Endometrial microvascular endothelial cells (primary cell): ENCODE results near the gene CLIC1. TPM values are rescaled to one million over a fixed set of nuclear protein-coding genes. Genes with fewer than 3 reads are reported as not detected.

Experiments
- in situ Hi-C: cut with HindIII; loops from 2 replicates; pipeline ENCODE4 v1.10.0; 2017; ENCODE audit warnings: low sequenced_read_pairs, low pct_unique_long_range_greater_than_20kb; ENCODE audit errors: inconsistent ontology term
- total RNA-seq: library from RNA; depleted of rRNA; stranded (reverse); fragments of >200 nt; gene quantifications from one replicate; pipeline ENCODE4 v1.2.3, GENCODE V29; 2015; ENCODE audit errors: inconsistent ontology term

The CLIC1 gene
- total RNA-seq, 1 donor from 2014 or later = 1,067 TPM

DNA sequence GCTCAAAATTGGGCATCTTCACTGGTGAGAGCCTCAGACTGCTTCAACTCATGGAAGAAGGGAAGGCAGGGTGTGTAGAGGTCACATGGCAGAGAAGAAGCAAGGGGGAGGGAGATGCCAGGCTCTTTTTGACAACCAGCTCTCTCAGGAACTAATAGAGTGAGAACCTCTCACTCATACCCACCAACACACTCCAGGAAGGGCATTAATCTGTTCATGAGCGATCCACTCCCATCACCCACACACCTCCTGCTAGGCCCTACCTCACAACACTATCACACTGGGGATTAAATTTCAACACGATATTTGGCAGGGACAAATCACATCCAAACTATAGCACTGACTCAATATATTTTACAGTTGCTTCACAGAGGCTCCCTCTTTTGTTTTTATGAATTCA is 5.5 kb upstream of the CLIC1 start:
- in situ Hi-C loops = no loop called here

DNA sequence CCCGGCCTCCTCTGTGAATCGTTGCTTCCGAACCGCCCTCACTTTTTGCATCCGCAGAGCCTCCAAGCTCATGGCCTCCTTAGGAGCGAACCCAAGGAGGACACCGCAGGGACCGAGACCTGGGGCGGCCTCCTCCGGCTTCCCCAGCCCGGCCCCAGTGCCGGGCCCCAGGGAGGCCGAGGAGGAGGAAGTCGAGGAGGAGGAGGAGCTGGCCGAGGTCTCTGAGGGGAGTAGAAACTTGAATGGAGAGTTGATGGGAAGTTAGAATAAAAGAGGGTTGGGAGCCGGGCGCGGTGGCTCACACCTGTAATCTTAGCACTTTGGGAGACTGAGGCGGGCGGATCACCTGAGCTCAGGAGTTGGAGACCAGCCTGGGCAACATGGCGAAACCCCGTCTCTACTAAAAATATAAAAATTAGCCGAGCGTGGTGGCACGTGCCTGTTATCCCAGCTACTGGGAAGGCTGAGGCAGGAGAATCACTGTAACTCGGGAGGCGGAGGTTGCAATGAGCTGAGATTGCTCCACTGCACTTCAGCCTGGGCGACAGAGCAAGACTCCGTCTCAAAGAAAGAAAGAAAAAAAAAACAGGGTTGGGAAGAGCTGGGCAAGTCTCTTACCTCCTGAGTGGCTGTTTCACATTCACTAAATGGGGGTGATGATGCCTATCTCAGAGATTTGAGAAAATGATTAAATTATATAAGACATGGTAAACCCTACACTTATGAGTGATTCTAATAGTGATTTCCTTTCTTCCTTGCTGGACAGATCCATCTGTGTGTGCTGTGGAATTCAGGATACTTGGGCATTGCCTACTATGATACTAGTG is 4.3 kb upstream of the CLIC1 start:
- in situ Hi-C loops = no loop called here

DNA sequence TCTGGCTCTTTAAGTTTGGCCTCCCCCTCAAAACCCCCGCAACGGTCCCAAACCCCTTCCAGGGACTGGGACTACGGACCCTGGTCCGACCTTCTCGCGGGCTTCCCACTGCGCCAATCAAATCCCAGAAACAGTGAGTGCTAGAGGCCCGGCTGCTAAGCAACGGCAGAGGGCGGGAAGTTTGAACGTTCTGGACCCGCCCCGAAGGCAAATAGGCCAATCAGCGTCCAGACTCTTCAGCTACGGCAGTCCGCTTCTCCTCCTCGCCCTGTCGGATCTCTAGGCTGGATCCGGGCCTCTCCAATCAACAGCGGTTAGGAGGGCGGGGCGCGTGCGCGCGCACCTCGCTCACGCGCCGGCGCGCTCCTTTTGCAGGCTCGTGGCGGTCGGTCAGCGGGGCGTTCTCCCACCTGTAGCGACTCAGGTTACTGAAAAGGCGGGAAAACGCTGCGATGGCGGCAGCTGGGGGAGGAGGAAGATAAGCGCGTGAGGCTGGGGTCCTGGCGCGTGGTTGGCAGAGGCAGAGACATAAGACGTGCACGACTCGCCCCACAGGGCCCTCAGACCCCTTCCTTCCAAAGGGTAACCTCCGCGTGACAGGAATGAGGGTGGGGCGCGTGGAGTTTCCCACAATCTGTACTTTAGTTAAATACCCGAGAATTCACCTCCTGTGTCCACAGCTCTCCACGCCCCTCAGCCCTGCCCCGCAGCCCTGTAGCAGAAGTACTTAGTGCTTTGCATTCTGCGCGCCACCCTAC is 3.5 kb upstream of the CLIC1 start, which contains the start of gene MSH5:
MSH5 (plus strand) TSS at position 367 of the 758 bp plus-strand sequence. CDS start 462 bp downstream, outside the sequence.
- in situ Hi-C loops = no loop called here

DNA sequence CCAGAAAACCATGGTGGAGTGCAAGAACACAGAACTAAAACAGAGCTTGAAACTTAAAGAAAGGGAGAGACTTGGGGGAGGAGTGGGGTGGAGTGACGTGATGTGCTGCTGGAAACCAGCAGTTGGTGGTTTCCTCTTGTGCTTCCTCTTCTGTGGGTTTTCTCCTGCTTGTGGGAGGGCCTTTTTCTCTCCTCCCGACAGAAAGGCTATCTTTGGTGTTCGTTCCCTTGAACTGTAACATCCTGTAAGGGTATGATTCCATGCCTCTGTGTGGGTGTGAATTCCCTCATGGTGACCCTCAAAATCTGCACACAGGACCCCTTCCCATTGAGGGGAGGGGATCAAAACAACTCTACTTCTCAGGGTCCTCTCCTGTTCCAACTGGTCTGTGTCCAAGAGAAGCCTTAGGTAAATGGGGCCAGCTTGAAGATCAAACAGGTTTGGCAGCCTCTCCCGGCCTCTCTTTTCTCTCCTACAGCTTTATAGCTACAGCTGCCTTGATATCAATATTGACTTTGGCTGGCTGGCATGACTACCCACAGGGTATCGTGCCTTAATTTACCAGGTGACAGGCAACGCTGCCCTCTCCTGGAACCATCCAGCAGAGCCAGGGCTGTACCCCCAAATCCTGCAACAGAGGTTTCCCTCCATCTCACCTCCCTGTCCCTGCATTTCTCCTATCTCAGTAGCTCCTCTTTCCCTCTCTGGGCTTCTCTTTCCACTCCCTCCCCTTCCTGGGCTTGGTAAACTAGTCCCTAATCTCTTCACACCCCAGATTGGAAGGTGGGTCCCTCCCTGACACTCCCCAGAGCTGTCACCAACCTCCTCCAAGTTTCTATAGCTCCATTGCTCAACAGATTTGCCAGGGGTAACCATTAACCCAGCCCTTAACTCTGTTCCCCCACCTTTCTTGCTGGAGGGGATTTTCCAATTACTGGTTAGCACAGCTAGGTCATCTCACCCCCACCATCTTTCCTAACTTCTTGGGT is 2.0 kb upstream of the CLIC1 start:
- in situ Hi-C loops = no loop called here

DNA sequence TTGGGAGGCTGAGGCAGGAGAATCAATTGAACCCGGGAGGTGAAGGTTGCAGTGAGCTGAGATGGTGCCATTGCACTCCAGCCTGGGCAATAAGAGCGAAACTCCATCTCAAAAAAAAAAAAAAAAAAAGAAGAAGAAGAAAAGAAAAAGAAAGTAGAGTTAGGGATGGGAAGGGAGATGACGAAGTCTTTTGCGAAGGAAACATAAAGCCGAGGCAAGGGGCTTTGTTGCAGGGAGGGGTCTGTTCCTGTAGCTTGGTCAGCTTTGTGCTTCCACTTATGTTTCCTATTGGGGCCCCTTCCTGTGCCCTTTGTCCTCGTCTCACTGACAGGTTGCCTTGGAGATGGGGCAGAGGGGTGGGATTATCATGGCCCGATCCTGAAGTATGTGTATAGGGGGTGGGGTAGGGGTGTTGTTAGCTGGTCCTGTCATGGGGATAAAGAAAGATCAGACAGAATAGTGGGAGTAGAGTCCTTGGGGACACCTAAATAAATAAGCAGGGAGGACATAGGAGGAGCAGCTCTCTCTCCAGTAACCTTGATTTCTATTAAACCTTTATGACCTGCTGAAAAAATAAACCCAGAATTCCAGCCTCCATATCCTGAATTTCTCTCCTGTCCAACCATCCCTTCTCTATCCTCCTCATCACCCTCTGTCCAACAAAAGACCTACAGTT is 1.1 kb upstream of the CLIC1 start:
- in situ Hi-C loops = no loop called here

DNA sequence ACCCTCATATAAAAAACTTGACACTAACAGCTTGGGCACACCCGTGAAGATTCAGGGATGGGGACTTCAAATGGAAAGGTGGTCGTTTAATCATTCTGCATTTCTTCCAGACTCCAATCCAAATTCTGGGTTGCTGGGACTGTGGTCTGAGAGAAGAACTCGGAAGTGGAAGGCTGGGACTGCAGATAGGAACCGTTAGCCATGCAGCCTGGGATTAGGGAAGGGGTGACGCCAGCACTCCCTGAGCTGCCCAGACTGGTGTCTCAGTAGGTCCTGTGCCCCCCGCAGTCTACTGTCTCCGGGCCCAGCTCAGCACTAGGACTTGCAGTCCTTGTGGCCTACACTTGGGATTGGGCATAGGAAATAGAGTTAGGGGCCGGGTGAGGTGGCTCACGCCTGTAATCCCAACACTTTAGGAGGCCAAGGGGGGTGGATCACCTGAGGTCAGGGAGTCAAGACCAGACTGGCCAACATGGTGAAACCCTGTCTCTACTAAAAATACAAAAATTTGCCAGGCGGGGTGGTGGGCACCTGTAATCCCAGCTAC is 511 bp upstream of the CLIC1 start:
- in situ Hi-C loops = no loop called here

DNA sequence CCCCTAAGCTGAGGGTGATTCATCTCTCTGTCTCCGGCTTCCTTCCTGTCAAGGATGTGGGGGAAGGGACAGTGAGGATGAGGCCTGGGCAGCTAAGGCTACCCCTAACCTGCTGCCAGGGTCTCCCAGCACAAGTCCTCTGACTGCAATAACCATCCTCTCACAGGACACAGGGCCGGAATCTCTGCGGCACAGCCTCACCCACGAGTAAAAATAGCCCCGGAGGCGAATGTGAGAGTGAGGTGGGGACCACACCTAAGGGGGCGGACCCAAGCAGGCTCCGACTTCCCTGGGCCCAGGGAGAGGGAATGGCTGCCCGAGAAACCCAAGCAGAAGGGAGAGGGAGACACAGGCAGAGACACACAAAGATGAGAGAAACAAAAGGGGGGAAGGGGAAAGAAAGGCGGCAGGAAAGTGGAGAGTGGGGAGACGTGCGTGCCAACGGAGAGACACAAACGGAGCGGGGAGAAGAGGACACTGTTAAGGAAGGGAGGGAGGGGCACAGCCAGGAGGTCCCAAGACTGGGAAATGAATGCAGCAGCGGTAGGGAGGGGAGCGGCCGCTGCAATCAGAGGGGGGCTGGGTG is 1.4 kb downstream of the CLIC1 start:
- in situ Hi-C loops = no loop called here

DNA sequence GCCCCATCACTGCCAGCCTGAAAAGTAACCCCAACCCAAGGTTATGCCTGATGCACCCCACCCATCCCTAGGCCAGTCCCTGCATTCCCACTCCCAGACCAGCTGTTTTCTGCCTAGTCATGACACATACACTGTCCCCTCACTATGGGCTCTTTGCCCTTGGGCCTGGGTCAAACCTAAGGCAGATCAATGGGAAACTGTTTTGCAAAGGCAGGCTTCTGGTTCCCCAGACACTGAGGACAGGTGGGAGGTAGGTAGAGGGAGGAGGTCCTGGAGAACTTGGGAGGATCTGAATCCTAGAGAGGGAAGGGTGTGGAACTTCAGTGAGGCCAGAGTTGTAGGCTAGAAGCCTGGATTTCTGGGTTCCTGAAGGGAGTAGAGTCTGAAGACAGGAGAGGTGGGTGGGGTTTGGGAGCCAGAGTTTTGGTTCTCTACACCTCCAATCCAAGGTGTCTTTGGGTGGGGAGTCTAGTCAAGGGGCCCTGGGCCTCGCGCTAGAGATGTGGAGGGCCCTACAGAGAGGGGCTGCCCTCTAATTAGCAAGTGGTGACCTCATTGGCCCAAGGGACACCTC is 2.0 kb downstream of the CLIC1 start:
- in situ Hi-C loops = no loop called here

DNA sequence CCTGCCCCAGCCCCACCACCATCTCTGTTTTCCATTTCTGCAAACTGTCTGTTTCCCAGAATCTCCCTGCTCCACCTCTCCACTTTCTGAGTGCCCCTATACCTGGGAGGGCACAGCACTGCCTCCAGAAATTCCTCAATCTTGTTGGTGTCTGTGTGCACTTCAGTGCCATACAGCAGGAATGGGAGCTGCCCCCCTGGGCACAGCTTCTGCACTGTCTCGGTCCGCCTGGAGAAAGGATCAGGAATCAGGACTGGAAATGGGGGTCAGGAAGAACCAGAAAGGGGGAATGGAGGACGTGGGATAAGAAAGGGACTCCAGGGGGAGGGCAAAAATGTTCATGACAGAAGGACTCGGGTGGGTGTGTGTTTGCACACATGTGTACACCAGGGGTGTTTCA is 2.6 kb downstream of the CLIC1 start:
- in situ Hi-C loops = no loop called here

DNA sequence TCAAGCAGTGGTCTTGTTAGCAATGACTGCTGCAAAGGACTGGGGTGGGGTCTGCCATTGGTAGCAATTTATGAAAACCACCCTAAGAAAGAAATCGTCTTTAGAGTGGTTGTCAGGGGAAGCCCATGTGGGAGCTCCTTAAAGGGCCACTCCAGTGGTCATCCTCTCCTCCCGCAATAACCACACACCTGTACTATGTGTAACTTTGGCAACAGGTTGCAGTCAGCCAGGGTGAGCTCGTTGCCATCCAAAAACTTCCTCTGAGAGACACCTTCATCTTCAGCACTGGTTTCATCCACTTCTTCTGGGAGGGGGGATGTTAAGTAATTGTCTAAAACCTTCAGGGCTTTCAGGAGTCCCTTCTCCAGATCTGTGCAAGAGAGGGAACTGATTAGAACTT is 4.3 kb downstream of the CLIC1 start:
- in situ Hi-C loops = no loop called here

DNA sequence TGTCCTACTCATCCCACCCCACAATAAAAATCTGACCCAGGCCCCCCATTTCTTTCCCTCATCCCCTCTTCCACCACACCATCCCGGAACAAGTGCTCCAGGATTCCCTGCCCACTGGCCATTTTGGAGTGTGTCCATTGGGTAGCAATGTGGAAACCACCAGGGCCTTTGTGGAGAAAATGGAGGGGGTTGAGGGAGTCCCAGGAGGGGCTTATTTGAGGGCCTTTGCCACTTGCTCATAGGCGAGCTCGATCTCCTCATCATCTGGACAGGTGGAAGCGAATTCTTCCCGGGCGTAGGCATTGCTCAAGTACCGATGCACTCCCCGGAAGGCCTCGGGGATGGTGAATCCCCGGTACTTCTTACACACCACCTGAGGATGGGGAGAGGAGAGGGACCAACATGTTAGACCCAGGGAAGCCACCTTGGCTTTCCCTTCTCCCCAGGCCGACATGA is 5.7 kb downstream of the CLIC1 start:
- in situ Hi-C loops = no loop called here

DNA sequence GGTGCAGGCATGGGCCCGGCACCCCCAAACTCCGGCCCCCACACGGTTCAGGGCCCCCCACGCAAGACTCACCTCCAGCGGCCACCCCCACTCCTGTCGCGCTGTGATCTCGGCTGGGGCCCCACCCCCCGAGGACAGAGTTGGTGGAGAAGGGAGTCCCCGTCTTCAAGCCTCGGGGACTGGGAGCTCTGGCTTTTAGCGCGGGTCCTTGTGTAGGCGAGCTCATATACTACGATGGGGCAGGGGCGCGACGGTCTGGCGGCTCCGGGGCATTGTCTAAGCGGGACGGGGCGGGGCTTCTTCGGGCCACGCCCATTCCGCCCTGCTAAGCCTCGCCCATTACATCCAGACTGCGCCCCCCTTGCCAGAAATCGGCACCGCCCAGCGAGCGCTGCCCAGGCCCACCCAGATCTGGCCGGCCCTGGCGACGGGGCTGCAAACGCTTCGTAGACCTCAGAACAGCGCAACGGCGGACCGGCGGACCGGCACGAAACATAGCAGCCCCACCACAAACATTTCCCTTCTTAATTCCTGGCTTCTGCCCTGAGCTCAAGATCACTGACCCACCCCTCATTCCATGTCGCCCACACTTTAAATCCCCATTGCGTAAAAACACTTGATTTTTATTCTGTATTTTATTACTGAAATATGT is 6.2 kb downstream of the CLIC1 start:
- in situ Hi-C loops = no loop called here

DNA sequence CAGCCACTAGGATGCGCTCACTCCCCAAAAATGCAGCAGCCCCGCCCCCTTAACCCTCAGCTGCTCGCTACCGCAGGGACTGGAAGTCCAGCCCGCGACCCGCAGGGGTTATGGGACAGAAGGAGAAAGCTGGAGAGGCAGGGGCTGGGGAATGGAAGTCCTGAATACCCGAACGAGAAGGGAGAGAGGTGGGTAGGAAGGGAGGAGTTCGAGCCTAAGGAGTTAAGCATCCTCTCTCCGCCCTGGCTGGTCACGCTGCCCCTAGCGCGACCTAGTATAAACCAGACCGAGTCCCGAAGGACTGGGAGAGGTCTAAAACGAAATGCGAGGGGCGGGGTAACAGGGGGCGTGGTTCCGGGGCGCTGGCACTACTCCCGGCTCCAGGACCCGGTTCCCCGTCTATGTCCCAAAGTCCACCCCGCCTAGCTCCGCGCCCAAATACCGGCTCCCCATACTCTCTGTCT is 6.8 kb downstream of the CLIC1 start:
- in situ Hi-C loops = no loop called here

DNA sequence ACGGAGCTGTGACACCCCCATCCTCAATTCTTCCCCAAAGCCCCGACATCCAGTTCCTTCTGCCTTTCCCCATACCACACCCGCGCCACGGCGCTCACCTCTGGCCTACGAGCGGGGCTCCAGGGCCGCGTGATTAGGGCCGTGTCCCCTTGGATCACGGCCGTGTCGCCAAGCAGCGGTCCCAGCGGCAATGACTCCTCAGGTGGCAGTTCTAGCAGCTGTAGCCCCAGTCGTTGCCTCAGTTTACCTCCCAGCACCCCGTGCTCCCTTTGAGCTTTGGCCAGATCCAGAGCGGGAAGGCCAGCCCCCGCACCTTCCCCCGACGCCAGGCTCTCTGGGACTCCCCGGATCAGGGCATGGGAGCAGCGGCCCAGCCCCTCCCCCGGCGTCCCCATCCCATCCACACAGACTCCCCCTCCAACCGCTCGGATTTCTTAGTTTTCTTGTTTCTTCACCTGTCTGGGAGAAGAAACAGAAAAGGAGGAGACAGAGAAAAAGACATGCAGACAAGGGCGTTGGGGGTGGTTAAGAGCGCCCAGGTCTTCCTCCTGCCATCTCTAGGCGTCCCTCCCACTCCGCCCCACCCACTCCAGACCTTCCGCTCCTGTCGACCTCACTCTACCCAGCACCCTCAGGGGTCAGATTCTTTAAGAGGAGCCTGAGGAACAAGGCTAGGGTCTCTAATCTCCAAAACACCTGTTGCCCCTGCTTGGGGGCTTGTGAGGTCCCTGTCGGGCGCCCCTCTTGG is 7.4 kb downstream of the CLIC1 start, which contains the start of gene DDAH2:
DDAH2 (minus strand) TSS at position 533 of the 748 bp plus-strand sequence; CDS start at position 395, 138 bp downstream.
- in situ Hi-C loops = no loop called here

DNA sequence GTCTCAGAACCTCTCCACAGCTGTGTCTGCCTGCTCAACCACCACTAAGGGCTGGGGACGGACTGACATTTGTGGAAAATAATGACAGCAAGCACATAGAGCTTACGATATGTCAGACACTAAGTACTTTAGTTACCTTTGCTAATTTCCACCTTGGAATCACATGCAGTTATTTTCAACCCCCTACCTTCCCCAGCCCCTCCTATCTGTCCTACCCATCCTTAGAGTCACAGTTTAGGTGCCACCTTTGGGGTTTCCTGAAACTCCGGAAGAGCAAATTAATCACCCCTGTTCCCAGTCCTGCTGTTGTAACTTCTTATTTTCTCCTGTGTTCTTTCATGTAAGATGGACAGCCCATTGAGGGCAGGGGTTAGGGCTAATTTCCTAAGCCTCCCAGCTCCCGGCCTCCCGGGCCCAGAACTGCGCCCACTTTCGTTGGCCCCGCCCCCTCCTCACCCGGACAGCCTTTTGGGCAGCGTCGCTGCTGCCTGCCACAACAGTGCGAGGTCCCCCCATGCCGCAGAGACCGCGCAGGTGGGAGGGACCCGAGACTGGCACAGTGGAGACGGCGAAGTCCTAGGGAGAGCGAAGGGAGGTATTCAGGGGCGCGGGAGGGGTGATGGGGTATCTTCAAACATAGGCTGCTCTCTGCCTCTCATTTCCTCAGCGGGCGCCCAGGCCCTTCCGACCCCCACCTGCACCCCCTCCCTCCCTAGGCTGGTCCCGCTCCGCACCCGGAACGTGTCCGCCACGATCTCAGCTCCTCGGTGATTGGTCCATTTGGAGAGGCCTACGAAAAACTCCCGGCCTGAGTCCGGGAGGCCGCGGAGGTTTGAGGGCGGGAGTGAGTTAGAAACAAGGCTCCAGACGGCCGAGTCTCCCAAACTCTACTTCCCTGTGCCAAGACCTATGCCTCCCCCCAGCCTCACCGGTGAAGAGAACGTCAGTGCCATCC is 8.3 kb downstream of the CLIC1 start:
- in situ Hi-C loops = no loop called here
